ENCODE results near the gene ALOXE3.
"Not testable (repeated sequence)": the region's sequence is repeated elsewhere in the genome, so short reads cannot be mapped to it uniquely, and the experiment has no call there.

Gene ALOXE3

GRCh38 chr17:8087952-8088230 is 30.4 kb downstream of the ALOXE3 start:
- DNase-seq: no peak

GRCh38 chr17:8087075-8087951 is 31.0 kb downstream of the ALOXE3 start, which contains the start of gene ALOX12B:
Gene ALOX12B (minus strand): TSS chr17:8087716. CDS start chr17:8087442, 274 bp downstream.
- no peak for DNase-seq

GRCh38 chr17:8084250-8084649 is 34.1 kb downstream of the ALOXE3 start:
- no peak for DNase-seq

GRCh38 chr17:8082292-8082691 is 36.0 kb downstream of the ALOXE3 start:
- DNase-seq: no peak

GRCh38 chr17:8081876-8082275 is 36.4 kb downstream of the ALOXE3 start:
- DNase-seq: no peak

GRCh38 chr17:8080799-8081219 is 37.5 kb downstream of the ALOXE3 start:
- DNase-seq: no peak

- no peak for DNase-seq
Measured at GRCh38 chr17:8080208-8080798, 38.0 kb downstream of the ALOXE3 start.

GRCh38 chr17:8079291-8080207 is 38.8 kb downstream of the ALOXE3 start:
- DNase-seq: peak; percentile 82 to 93

GRCh38 chr17:8077939-8078338 is 40.4 kb downstream of the ALOXE3 start:
- not testable (repeated sequence) for DNase-seq

- no peak for DNase-seq
Measured at GRCh38 chr17:8076502-8077266, 41.6 kb downstream of the ALOXE3 start.

GRCh38 chr17:8075574-8076342 is 42.6 kb downstream of the ALOXE3 start:
- DNase-seq: no peak

GRCh38 chr17:8075081-8075480 is 43.2 kb downstream of the ALOXE3 start:
- DNase-seq: no peak

GRCh38 chr17:8074554-8074953 is 43.8 kb downstream of the ALOXE3 start:
- DNase-seq: no peak

- DNase-seq: peak; percentile 41 to 74
Measured at GRCh38 chr17:8073627-8074484, 44.5 kb downstream of the ALOXE3 start.

GRCh38 chr17:8072729-8073461 is 45.4 kb downstream of the ALOXE3 start:
- DNase-seq: no peak

GRCh38 chr17:8072341-8072728 is 46.0 kb downstream of the ALOXE3 start:
- no peak for DNase-seq

GRCh38 chr17:8071496-8071895 is 46.8 kb downstream of the ALOXE3 start:
- DNase-seq: no peak

- no peak for DNase-seq
Measured at GRCh38 chr17:8069587-8069860, 48.8 kb downstream of the ALOXE3 start.

- no peak for DNase-seq
Measured at GRCh38 chr17:8068736-8069586, 49.4 kb downstream of the ALOXE3 start.
